ENCODE results near the gene ROGDI.
A peak's percentile ranks its signal among the peaks of the same experiment; 100 is the strongest.
"Not testable (repeated sequence)": the region's sequence is repeated elsewhere in the genome, so short reads cannot be mapped to it uniquely, and the experiment has no call there.

The ROGDI gene

GRCh38 chr16:4792951-4793513 is 9.4 kb downstream of the ROGDI start:
- DNase-seq (ENCODE audit: low read depth in 2 of 2): no peak

- DNase-seq (ENCODE audit: low read depth in 2 of 2): no peak
Measured at GRCh38 chr16:4790871-4791270, 11.6 kb downstream of the ROGDI start.

GRCh38 chr16:4790261-4790660 is 12.2 kb downstream of the ROGDI start:
- no peak for DNase-seq (ENCODE audit: low read depth in 2 of 2)

- DNase-seq (ENCODE audit: low read depth in 2 of 2): no peak
Measured at GRCh38 chr16:4788910-4789309, 13.5 kb downstream of the ROGDI start.

GRCh38 chr16:4788489-4788889 is 13.9 kb downstream of the ROGDI start:
- DNase-seq (ENCODE audit: low read depth in 2 of 2): no peak

GRCh38 chr16:4787627-4788482 is 14.6 kb downstream of the ROGDI start, which contains the start of gene SEPTIN12:
SEPTIN12 (minus strand) TSS chr16:4788345; CDS start chr16:4787645, 700 bp downstream.
- DNase-seq (ENCODE audit: low read depth in 2 of 2): no peak

GRCh38 chr16:4787068-4787467 is 15.4 kb downstream of the ROGDI start:
- no peak for DNase-seq (ENCODE audit: low read depth in 2 of 2)

- DNase-seq (ENCODE audit: low read depth in 2 of 2): no peak
Measured at GRCh38 chr16:4785758-4786433, 16.5 kb downstream of the ROGDI start.

- DNase-seq (ENCODE audit: low read depth in 2 of 2): not testable (repeated sequence)
Measured at GRCh38 chr16:4784444-4784987, 17.9 kb downstream of the ROGDI start.

GRCh38 chr16:4783951-4784336 is 18.5 kb downstream of the ROGDI start:
- DNase-seq (ENCODE audit: low read depth in 2 of 2): no peak

- no peak for DNase-seq (ENCODE audit: low read depth in 2 of 2)
Measured at GRCh38 chr16:4783251-4783950, 19.0 kb downstream of the ROGDI start.

- no peak for DNase-seq (ENCODE audit: low read depth in 2 of 2)
Measured at GRCh38 chr16:4780235-4780634, 22.2 kb downstream of the ROGDI start.

GRCh38 chr16:4778050-4778392 is 24.4 kb downstream of the ROGDI start:
- DNase-seq (ENCODE audit: low read depth in 2 of 2): no peak

- DNase-seq (ENCODE audit: low read depth in 2 of 2): no peak
Measured at GRCh38 chr16:4777339-4778049, 24.9 kb downstream of the ROGDI start.

- DNase-seq (ENCODE audit: low read depth in 2 of 2): no peak
Measured at GRCh38 chr16:4776141-4776705, 26.2 kb downstream of the ROGDI start.

GRCh38 chr16:4775005-4775404 is 27.4 kb downstream of the ROGDI start:
- DNase-seq (ENCODE audit: low read depth in 2 of 2): no peak

GRCh38 chr16:4772351-4772750 is 30.1 kb downstream of the ROGDI start:
- no peak for DNase-seq (ENCODE audit: low read depth in 2 of 2)

GRCh38 chr16:4771646-4772045 is 30.8 kb downstream of the ROGDI start:
- no peak for DNase-seq (ENCODE audit: low read depth in 2 of 2)

GRCh38 chr16:4769306-4769638 is 33.2 kb downstream of the ROGDI start:
- no peak for DNase-seq (ENCODE audit: low read depth in 2 of 2)

GRCh38 chr16:4768549-4769305 is 33.7 kb downstream of the ROGDI start:
- peak; percentile 63 to 76 for DNase-seq (ENCODE audit: low read depth in 2 of 2)

Measured in stimulated activated CD8-positive, alpha-beta memory T cell treated with anti-CD3 and anti-CD28 coated beads, Interleukin-7, amount 100 ng/mL, for 4 hours (primary cell).